Parathyroid adenoma (tissue), 2 donors: ENCODE measurements around the gene GSTM5.

ENCODE experiments used
- H2AFZ ChIP-seq: fragments of 300-600 bp; sonication (generic); one replicate; pipeline ENCODE4 v1.7.0; 2017; ENCODE audit warnings: antibody characterized with exemption, mild to moderate bottlenecking
- H3K27ac ChIP-seq: fragments of 300-600 bp; sonication (generic); one replicate; pipeline ENCODE4 v1.7.0; 2017
- H3K27me3 ChIP-seq: fragments of 300-600 bp; sonication (generic); one replicate; pipeline ENCODE4 v1.7.0; 2017; ENCODE audit warnings: low read length; ENCODE audit not compliant: control insufficient read depth, insufficient read depth
- H3K36me3 ChIP-seq: fragments of 300-600 bp; sonication (generic); one replicate; pipeline ENCODE4 v1.7.0; 2017; ENCODE audit warnings: low read length; ENCODE audit not compliant: control insufficient read depth, insufficient read depth
- H3K4me1 ChIP-seq: fragments of 300-600 bp; sonication (generic); one replicate; pipeline ENCODE4 v1.7.0; 2017; ENCODE audit warnings: control low read depth
- H3K4me2 ChIP-seq: fragments of 300-600 bp; sonication (generic); one replicate; pipeline ENCODE4 v1.7.0; 2017; ENCODE audit warnings: low read length
- H3K4me3 ChIP-seq: fragments of 300-600 bp; sonication (generic); one replicate; pipeline ENCODE4 v1.7.0; 2017; ENCODE audit warnings: low read depth, low read length
- H3K79me2 ChIP-seq: fragments of 300-600 bp; sonication (generic); one replicate; pipeline ENCODE4 v1.7.0; 2017; ENCODE audit warnings: control low read depth
- H3K9ac ChIP-seq: fragments of 300-600 bp; sonication (generic); one replicate; pipeline ENCODE4 v1.7.0; 2017; ENCODE audit warnings: mild to moderate bottlenecking
- H3K9me3 ChIP-seq: fragments of 300-600 bp; sonication (generic); one replicate; pipeline ENCODE4 v1.7.0; 2017; ENCODE audit warnings: low read length; ENCODE audit not compliant: control insufficient read depth
- CTCF ChIP-seq: fragments of 300-600 bp; sonication (generic); IDR thresholded peaks from one replicate; pipeline ENCODE4 v1.7.0; 2017; ENCODE audit warnings: antibody characterized with exemption, mild to moderate bottlenecking
- donor health status: primary hyperparathyroidism.

The GSTM5 gene

DNA sequence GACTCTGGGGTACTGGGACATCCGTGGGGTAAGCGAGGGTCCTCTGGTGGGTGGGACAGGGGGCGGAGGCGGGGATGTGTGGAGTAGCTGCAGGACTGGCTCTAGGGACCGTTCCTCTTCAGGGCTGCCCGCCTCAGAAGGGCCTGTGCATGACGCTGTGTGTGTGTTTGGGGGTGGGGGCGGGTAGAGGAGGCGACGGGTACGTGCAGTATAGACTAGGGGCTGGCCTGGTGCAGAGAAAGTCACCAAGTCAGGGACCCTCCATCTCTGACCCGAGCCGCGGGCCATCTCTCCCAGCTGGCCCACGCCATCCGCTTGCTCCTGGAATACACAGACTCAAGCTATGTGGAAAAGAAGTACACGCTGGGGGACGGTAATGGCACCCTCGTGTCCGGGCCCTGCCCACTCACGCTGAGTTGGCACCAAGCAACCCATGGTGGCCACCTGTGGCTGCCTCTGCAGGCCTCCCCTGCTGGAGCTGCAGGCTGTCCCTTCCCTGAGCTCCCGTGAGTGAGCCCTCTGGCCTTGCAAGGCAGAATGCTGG, 342 bp downstream of the GSTM5 start:
- Histone ChIP-seq H3K9me3 (no peaks in the 10 kb centered on the region), H3K4me1 (no peaks in the 10 kb centered on the region), H3K27ac (no peak overlapping the region), H3K4me3 (no peak overlapping the region), H3K4me2 (no peak overlapping the region), H3K36me3 (no peaks in the 10 kb centered on the region), H3K27me3 (no peaks in the 10 kb centered on the region), H3K79me2 (no peaks in the 10 kb centered on the region), H2AFZ (no peak overlapping the region), H3K9ac (no peak overlapping the region)
- no peak for TF ChIP-seq CTCF

GRCh38 chr1:109713636-109714035, 1.6 kb downstream of the GSTM5 start:
- Histone ChIP-seq H3K27ac (no peak overlapping the region), H3K4me3 (no peak overlapping the region), H3K36me3 (no peaks in the 10 kb centered on the region), H3K9ac (no peak overlapping the region), H3K4me1 (no peaks in the 10 kb centered on the region), H2AFZ (no peak overlapping the region), H3K79me2 (no peaks in the 10 kb centered on the region), H3K9me3 (no peaks in the 10 kb centered on the region), H3K27me3 (no peaks in the 10 kb centered on the region), H3K4me2 (no peak overlapping the region)
- TF ChIP-seq CTCF = no peak

DNA sequence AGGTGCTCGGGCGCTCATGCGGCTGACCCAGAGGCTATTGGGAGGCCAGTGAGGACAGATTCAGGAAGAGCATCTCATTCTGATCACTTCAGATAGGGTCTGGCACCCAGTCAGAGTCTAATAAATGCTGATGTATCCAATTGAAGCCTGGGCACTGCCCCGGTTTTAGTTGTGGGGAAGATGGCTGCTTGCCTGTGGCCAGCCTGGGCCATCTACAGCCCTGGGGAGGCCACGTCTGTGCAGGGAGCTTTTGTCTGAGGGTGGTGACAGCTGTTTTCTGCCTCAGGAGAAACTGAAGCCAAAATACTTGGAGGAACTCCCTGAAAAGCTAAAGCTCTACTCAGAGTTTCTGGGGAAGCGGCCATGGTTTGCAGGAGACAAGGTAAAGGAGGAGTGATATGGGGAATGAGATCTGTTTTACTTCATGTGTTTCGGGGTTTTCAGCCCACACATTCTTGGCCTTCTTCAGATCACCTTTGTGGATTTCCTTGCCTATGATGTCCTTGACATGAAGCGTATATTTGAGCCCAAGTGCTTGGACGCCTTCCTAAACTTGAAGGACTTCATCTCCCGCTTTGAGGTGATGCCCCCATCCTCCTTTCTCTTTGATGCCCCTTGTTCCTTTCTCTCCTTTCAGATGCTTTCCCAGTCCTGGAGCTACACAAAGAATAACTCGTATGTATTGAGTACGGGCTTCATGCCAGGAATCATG, 2.8 kb downstream of the GSTM5 start:
- H2AFZ ChIP-seq = no peak overlapping the region
- H3K36me3 ChIP-seq = no peaks in the 10 kb centered on the region
- no peaks in the 10 kb centered on the region for H3K4me1 ChIP-seq
- H3K9ac ChIP-seq = no peak overlapping the region
- no peaks in the 10 kb centered on the region for H3K27me3 ChIP-seq
- no peak overlapping the region for H3K27ac ChIP-seq
- no peaks in the 10 kb centered on the region for H3K79me2 ChIP-seq
- TF ChIP-seq CTCF = no peak
- H3K4me3 ChIP-seq = no peak overlapping the region
- H3K9me3 ChIP-seq = no peaks in the 10 kb centered on the region
- no peak overlapping the region for H3K4me2 ChIP-seq

- Histone ChIP-seq H3K4me1 (no peaks in the 10 kb centered on the region), H3K4me2 (no peak overlapping the region), H2AFZ (no peak overlapping the region), H3K27ac (no peak overlapping the region), H3K79me2 (no peaks in the 10 kb centered on the region), H3K9ac (no peak overlapping the region), H3K4me3 (no peak overlapping the region), H3K36me3 (no peaks in the 10 kb centered on the region), H3K27me3 (no peaks in the 10 kb centered on the region), H3K9me3 (no peaks in the 10 kb centered on the region)
- no peak for TF ChIP-seq CTCF
Observed at GRCh38 chr1:109716121-109716520, 4.1 kb downstream of the GSTM5 start.

DNA sequence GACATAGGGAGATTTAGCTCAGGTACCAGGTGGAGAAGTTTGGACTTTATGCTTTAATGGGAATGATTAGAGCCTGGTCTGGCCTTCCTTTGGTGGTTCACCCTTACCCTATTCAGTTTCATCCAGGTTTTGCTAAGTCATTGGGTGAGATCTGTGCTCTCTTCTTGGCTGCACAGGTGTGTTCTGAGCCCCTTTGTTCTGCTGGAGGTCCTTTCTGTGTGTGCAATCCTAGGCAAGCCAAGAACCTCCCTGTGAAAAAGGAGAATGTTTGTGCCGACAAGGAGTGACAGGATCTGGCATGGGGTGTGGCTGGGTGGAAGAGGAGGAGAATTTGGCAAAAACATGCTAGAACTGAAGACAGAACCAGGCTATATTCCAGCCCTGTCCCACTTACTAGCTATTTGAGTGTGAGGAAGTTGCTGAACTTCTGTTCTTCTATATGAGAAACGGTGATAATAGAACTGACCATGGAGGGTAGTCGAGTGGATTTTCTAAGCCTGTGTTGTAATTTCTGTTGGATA, 4.6 kb downstream of the GSTM5 start:
- H3K27me3 ChIP-seq = no peaks in the 10 kb centered on the region
- H3K4me2 ChIP-seq = no peak overlapping the region
- no peak overlapping the region for H3K4me3 ChIP-seq
- H3K27ac ChIP-seq = no peak overlapping the region
- H3K9me3 ChIP-seq = no peaks in the 10 kb centered on the region
- no peaks in the 10 kb centered on the region for H3K4me1 ChIP-seq
- TF ChIP-seq CTCF = no peak
- H3K36me3 ChIP-seq = no peaks in the 10 kb centered on the region
- H2AFZ ChIP-seq = no peak overlapping the region
- H3K9ac ChIP-seq = no peak overlapping the region
- no peaks in the 10 kb centered on the region for H3K79me2 ChIP-seq
